Measurements from ENCODE around the gene PPP6R2. TPM values are rescaled to one million over a fixed set of nuclear protein-coding genes. Genes with fewer than 3 reads are reported as not detected.
"Not testable (repeated sequence)": the region's sequence is repeated elsewhere in the genome, so short reads cannot be mapped to it uniquely, and the experiment has no call there.

The PPP6R2 gene
- polyA plus RNA-seq, 3 donors, result 9.1 to 74.5 (median 10.3) TPM

- H3K27me3 Mint-ChIP-seq (ENCODE audit: low read depth in 3 of 3), result no peaks in the 10 kb centered on the region
- H3K79me2 ChIP-seq (ENCODE audit: insufficient read depth, low read length), result peaks cover 4% of the 10 kb centered on the region
- H4K20me1 ChIP-seq (ENCODE audit: insufficient read depth, low read length), result peaks cover 6% of the 10 kb centered on the region
- intact Hi-C loops (cut with micrococcal nuclease), result no loop called here
- H3K4me1 Mint-ChIP-seq, result peaks cover 19% of the 10 kb centered on the region
- no peak overlapping the region for H3K9ac ChIP-seq (ENCODE audit: insufficient read depth, low read length, poor library complexity, severe bottlenecking)
- H2AFZ ChIP-seq (ENCODE audit: insufficient read depth, low read depth, low read length, poor library complexity, severe bottlenecking), result no peak overlapping the region
- peak overlapping the region in 1 of 2 donors; percentile 44 for H3K27ac ChIP-seq (ENCODE audit: low read depth in 1 of 2, low read length in 2 of 2)
- TF ChIP-seq CTCF (IDR thresholded peaks at IDR 0.05), result no peak
- peaks cover 28 to 56% of the 10 kb centered on the region in 2 donors for H3K36me3 ChIP-seq (replicated peaks in 1 of 2; ENCODE audit: control insufficient read depth in 1 of 2, insufficient read depth in 2 of 2, low read length in 2 of 2)
- no peak overlapping the region for H3K4me3 Mint-ChIP-seq
- H3K4me1 ChIP-seq (ENCODE audit: control insufficient read depth in 1 of 2, insufficient read depth in 2 of 2, low read length in 2 of 2), result peaks cover 7 to 13% of the 10 kb centered on the region in 2 donors
- peaks cover 0 to 2% of the 10 kb centered on the region in 2 donors for H3K9me3 ChIP-seq (replicated peaks in 1 of 2; ENCODE audit: control insufficient read depth in 1 of 2, insufficient read depth in 1 of 2, low read length in 2 of 2)
- H3K4me3 ChIP-seq (replicated peaks in 1 of 3; ENCODE audit: low read depth in 2 of 3, low read length in 3 of 3), result no peak overlapping the region
- peaks cover 40 to 76% of the 10 kb centered on the region in 2 donors for H3K36me3 Mint-ChIP-seq
- DNase-seq, result peak in 1 of 3 donors; percentile 13
- no peak overlapping the region for H3K4me2 ChIP-seq (replicated peaks; ENCODE audit: extremely low read depth, low read length, poor library complexity, severe bottlenecking)
- no peaks in the 10 kb centered on the region for H3K27me3 ChIP-seq (ENCODE audit: control insufficient read depth in 2 of 2, insufficient read depth in 2 of 2, low read length in 2 of 2)
- H3K27ac Mint-ChIP-seq, result peak overlapping the region in 4 of 7 donors; percentile 19 to 78 (median 62)
- peaks cover 0 to 3% (median 2%) of the 10 kb centered on the region in 7 donors for H3K9me3 Mint-ChIP-seq
- no CpG with 5 or more reads among the region's 5 CpGs for WGBS (ENCODE audit: insufficient coverage)
Observed at GRCh38 chr22:50376085-50376651, 33.0 kb downstream of the PPP6R2 start.

DNA sequence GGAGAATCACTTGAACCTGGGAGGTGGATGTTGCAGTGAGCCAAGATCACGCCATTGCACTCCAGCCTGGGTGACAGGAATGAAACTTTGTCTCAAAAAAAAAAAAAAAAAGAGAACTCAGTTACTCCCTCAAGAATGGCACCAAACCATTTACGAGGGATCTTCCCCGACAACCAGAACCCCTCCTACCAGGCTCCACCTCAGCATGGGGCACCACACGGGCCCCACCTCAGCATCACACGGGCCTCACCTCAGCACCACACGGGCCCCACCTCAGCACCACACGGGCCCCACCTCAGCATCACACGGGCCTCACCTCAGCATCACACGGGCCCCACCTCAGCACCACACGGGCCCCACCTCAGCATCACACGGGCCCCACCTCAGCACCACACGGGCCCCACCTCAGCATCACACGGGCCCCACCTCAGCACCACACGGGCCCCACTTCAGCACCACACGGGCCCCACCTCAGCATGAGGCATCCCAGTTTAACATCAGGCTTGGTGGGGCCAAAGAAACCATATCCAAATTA is 38.0 kb downstream of the PPP6R2 start:
- Mint-ChIP-seq H3K36me3 (peaks cover 22 to 59% of the 10 kb centered on the region in 2 donors), H3K27ac (peak overlapping the region; percentile 68 to 92 (median 87)), H3K4me3 (peak overlapping the region in 1 of 2 donors; percentile 31), H3K4me1 (peaks cover 38% of the 10 kb centered on the region)
- H4K20me1 ChIP-seq (ENCODE audit: insufficient read depth, low read length); H3K27me3 Mint-ChIP-seq (ENCODE audit: low read depth in 3 of 3); H3K9me3 ChIP-seq (replicated peaks in 1 of 2; ENCODE audit: control insufficient read depth in 1 of 2, insufficient read depth in 1 of 2, low read length in 2 of 2); intact Hi-C loops (cut with micrococcal nuclease); DNase-seq; H3K9me3 Mint-ChIP-seq; H3K27me3 ChIP-seq (ENCODE audit: control insufficient read depth in 2 of 2, insufficient read depth in 2 of 2, low read length in 2 of 2): not testable (repeated sequence)
- Histone ChIP-seq H3K27ac (ENCODE audit: low read depth in 1 of 2, low read length in 2 of 2) (peak overlapping the region; percentile 77 to 79), H3K36me3 (replicated peaks in 1 of 2; ENCODE audit: control insufficient read depth in 1 of 2, insufficient read depth in 2 of 2, low read length in 2 of 2) (peaks cover 5 to 17% of the 10 kb centered on the region in 2 donors), H3K79me2 (ENCODE audit: insufficient read depth, low read length) (peaks cover 35% of the 10 kb centered on the region), H3K4me3 (replicated peaks in 1 of 3; ENCODE audit: low read depth in 2 of 3, low read length in 3 of 3) (peak overlapping the region in 1 of 3 experiments; percentile 39), H3K9ac (ENCODE audit: insufficient read depth, low read length, poor library complexity, severe bottlenecking) (peak overlapping the region; percentile 59), H3K4me2 (replicated peaks; ENCODE audit: extremely low read depth, low read length, poor library complexity, severe bottlenecking) (peak overlapping the region; percentile 42), H3K4me1 (ENCODE audit: control insufficient read depth in 1 of 2, insufficient read depth in 2 of 2, low read length in 2 of 2) (peaks cover 20 to 51% of the 10 kb centered on the region in 2 donors), H2AFZ (ENCODE audit: insufficient read depth, low read depth, low read length, poor library complexity, severe bottlenecking) (peak overlapping the region; percentile 32)
- 77% methylated on average over 5 of the region's 15 CpGs for WGBS (ENCODE audit: insufficient coverage)
